Vagina (tissue), 2 donors: ENCODE measurements around the gene PPM1A.

Source experiments
- CTCF ChIP-seq, 3 experiments: fragments of 450-650 bp in 2 of 3; fragments of 200-600 bp in 1 of 3; sonication (generic) in 1 of 3; IDR thresholded peaks; one replicate each; pipeline ENCODE4 v1.5.1; 2017 to 2019; ENCODE audit warnings: antibody characterized with exemption in 3 of 3, mild to moderate bottlenecking in 2 of 3, moderate library complexity in 2 of 3
- POLR2AphosphoS5 ChIP-seq, 2 donors: sonication (generic); formaldehyde crosslinking; IDR thresholded peaks; one replicate each; pipeline ENCODE4 v1.9.0; 2017; ENCODE audit warnings: antibody characterized with exemption in 2 of 2, mild to moderate bottlenecking in 2 of 2, low read depth in 1 of 2; ENCODE audit not compliant: insufficient read depth in 1 of 2

- TF ChIP-seq CTCF (IDR thresholded peaks at IDR 0.05) (no peak), POLR2AphosphoS5 (IDR thresholded peaks at IDR 0.05; ENCODE audit: insufficient read depth in 1 of 2, low read depth in 1 of 2) (no peak)
These were observed 2.9 kb downstream of the PPM1A start for GRCh38 chr14:60251877-60252276.
